Ishikawa (cell line): Measurements from ENCODE around the gene AMZ1.

Source experiments
- CEBPB ChIP-seq: IDR thresholded peaks from 2 replicates; pipeline ENCODE4 v1.6.1; 2012
- CREB1 ChIP-seq: IDR thresholded peaks from 2 replicates; pipeline ENCODE4 v1.6.1; 2012; ENCODE audit warnings: low read depth
- EP300 ChIP-seq: IDR thresholded peaks from 2 replicates; pipeline ENCODE4 v1.6.1; 2012; ENCODE audit warnings: borderline replicate concordance
- FOXM1 ChIP-seq: IDR thresholded peaks from 2 replicates; pipeline ENCODE4 v1.6.1; 2012; ENCODE audit warnings: low read depth, borderline replicate concordance
- MAX ChIP-seq: IDR thresholded peaks from 2 replicates; pipeline ENCODE4 v1.6.1; 2012
- RAD21 ChIP-seq: IDR thresholded peaks from 2 replicates; pipeline ENCODE4 v1.6.1; 2012; ENCODE audit warnings: low read depth
- REST ChIP-seq: IDR thresholded peaks from 2 replicates; pipeline ENCODE4 v1.6.1; 2012; ENCODE audit warnings: low read depth, mild to moderate bottlenecking
- TCF12 ChIP-seq: IDR thresholded peaks from 2 replicates; pipeline ENCODE4 v1.6.1; 2012; ENCODE audit warnings: low read depth
- TEAD4 ChIP-seq: IDR thresholded peaks from 2 replicates; pipeline ENCODE4 v1.6.1; 2012
- USF1 ChIP-seq: IDR thresholded peaks from 2 replicates; pipeline ENCODE4 v1.6.1; 2012
- YY1 ChIP-seq: IDR thresholded peaks from 2 replicates; pipeline ENCODE4 v1.6.1; 2012; ENCODE audit warnings: low read depth
- ZBTB7A ChIP-seq: IDR thresholded peaks from 2 replicates; pipeline ENCODE4 v1.6.1; 2012; ENCODE audit warnings: low read depth

GRCh38 chr7:2657920-2658671, 29.9 kb upstream of the AMZ1 start:
- TF ChIP-seq TCF12 (no peak), USF1 (no peak), REST (no peak), MAX (no peak), RAD21 (no peak), FOXM1 (no peak), YY1 (no peak), CEBPB (no peak), CREB1 (no peak), TEAD4 (no peak), EP300 (no peak), ZBTB7A (no peak)
